GM04503 (cell line): ENCODE measurements around the gene C19orf33.

ENCODE experiments used
- DNase-seq: peaks from one replicate; pipeline ENCODE4 v3.0.0-alpha.2; 2012; ENCODE audit warnings: low read depth

C19orf33 gene

GRCh38 chr19:38280030-38280921 lies 23.8 kb upstream of the C19orf33 start:
- no peak for DNase-seq

- DNase-seq = no peak
Observed at GRCh38 chr19:38281811-38282566, 22.1 kb upstream of the C19orf33 start.

GRCh38 chr19:38283271-38283670 lies 20.8 kb upstream of the C19orf33 start:
- no peak for DNase-seq

GRCh38 chr19:38284422-38284821 lies 19.6 kb upstream of the C19orf33 start:
- no peak for DNase-seq

- DNase-seq = no peak
Observed at GRCh38 chr19:38285567-38285966, 18.5 kb upstream of the C19orf33 start.

GRCh38 chr19:38287604-38288003 lies 16.4 kb upstream of the C19orf33 start:
- DNase-seq = no peak

- no peak for DNase-seq
Observed at GRCh38 chr19:38288123-38288855, 15.8 kb upstream of the C19orf33 start.

- DNase-seq = no peak
Observed at GRCh38 chr19:38289955-38290354, 14.1 kb upstream of the C19orf33 start.

GRCh38 chr19:38290631-38291147 lies 13.4 kb upstream of the C19orf33 start:
- DNase-seq = peak; percentile 90

- no peak for DNase-seq
Observed at GRCh38 chr19:38291855-38292254, 12.2 kb upstream of the C19orf33 start.

- DNase-seq = no peak
Observed at GRCh38 chr19:38293281-38293680, 10.8 kb upstream of the C19orf33 start.

GRCh38 chr19:38294090-38294489 lies 10.0 kb upstream of the C19orf33 start:
- no peak for DNase-seq

GRCh38 chr19:38298821-38299680 lies 5.0 kb upstream of the C19orf33 start:
- DNase-seq = no peak

- DNase-seq = no peak
Observed at GRCh38 chr19:38304352-38304865, 358 bp downstream of the C19orf33 start.

- DNase-seq = no peak
Observed at GRCh38 chr19:38304866-38305429, 897 bp downstream of the C19orf33 start.

- no peak for DNase-seq
Observed at GRCh38 chr19:38306236-38306635, 2.2 kb downstream of the C19orf33 start.

- DNase-seq = no peak
Observed at GRCh38 chr19:38307076-38307475, 3.0 kb downstream of the C19orf33 start.

- DNase-seq = no peak
Observed at GRCh38 chr19:38307597-38307996, 3.5 kb downstream of the C19orf33 start.

GRCh38 chr19:38308006-38308766 lies 4.1 kb downstream of the C19orf33 start:
- no peak for DNase-seq
